8988T (cell line): ENCODE results near the gene PFKFB4.
"Not testable (repeated sequence)": the region's sequence is repeated elsewhere in the genome, so short reads cannot be mapped to it uniquely, and the experiment has no call there.

Experiments used
- DNase-seq: peaks from one replicate; pipeline ENCODE4 v3.0.0; 2011

The PFKFB4 gene

GRCh38 chr3:48524970-48525369 is 31.6 kb downstream of the PFKFB4 start:
- no peak for DNase-seq

- no peak for DNase-seq
Observed at GRCh38 chr3:48521635-48522034, 35.0 kb downstream of the PFKFB4 start.

- DNase-seq: no peak
Observed at GRCh38 chr3:48519277-48519643, 37.3 kb downstream of the PFKFB4 start.

GRCh38 chr3:48518638-48519276 is 37.8 kb downstream of the PFKFB4 start:
- DNase-seq: no peak

GRCh38 chr3:48518069-48518468 is 38.5 kb downstream of the PFKFB4 start:
- DNase-seq: no peak

GRCh38 chr3:48516571-48516970 is 40.0 kb downstream of the PFKFB4 start:
- no peak for DNase-seq

GRCh38 chr3:48514431-48515227 is 42.0 kb downstream of the PFKFB4 start:
- DNase-seq: no peak

- DNase-seq: no peak
Observed at GRCh38 chr3:48511551-48511950, 45.1 kb downstream of the PFKFB4 start.

GRCh38 chr3:48507256-48508061 is 49.1 kb downstream of the PFKFB4 start:
- peak; percentile 97 for DNase-seq

- no peak for DNase-seq
Observed at GRCh38 chr3:48505968-48506504, 50.6 kb downstream of the PFKFB4 start.

- DNase-seq: no peak
Observed at GRCh38 chr3:48505146-48505545, 51.5 kb downstream of the PFKFB4 start.

- DNase-seq: peak; percentile 64
Observed at GRCh38 chr3:48504051-48504946, 52.3 kb downstream of the PFKFB4 start, which contains the start of gene SHISA5. Gene SHISA5, minus strand, starts transcription at chr3:48504174. Its CDS starts 80 bp downstream, at chr3:48504094.

GRCh38 chr3:48503401-48504050 is 53.1 kb downstream of the PFKFB4 start:
- DNase-seq: peak; percentile 67

- no peak for DNase-seq
Observed at GRCh38 chr3:48502728-48503168, 53.9 kb downstream of the PFKFB4 start.

- DNase-seq: no peak
Observed at GRCh38 chr3:48502121-48502520, 54.5 kb downstream of the PFKFB4 start.

- DNase-seq: no peak
Observed at GRCh38 chr3:48501196-48501595, 55.4 kb downstream of the PFKFB4 start.

- no peak for DNase-seq
Observed at GRCh38 chr3:48500656-48501055, 55.9 kb downstream of the PFKFB4 start.

GRCh38 chr3:48493203-48493501 is 63.5 kb downstream of the PFKFB4 start:
- DNase-seq: no peak

GRCh38 chr3:48492461-48493202 is 64.0 kb downstream of the PFKFB4 start:
- DNase-seq: no peak

GRCh38 chr3:48486952-48487351 is 69.7 kb downstream of the PFKFB4 start:
- no peak for DNase-seq

GRCh38 chr3:48482822-48483221 is 73.8 kb downstream of the PFKFB4 start:
- not testable (repeated sequence) for DNase-seq
